Uterus (tissue), 2 donors: ENCODE results near the gene FBXO40.

Experiments
- CTCF ChIP-seq, 4 experiments: fragments of 200-600 bp in 2 of 4; fragments of 450-650 bp in 2 of 4; sonication (generic) in 2 of 4; IDR thresholded peaks; one replicate each; pipeline ENCODE4 v1.5.1; 2016 to 2019; ENCODE audit warnings: antibody characterized with exemption in 4 of 4, mild to moderate bottlenecking in 2 of 4, moderate library complexity in 1 of 4
- POLR2A ChIP-seq, 2 donors: fragments of 450-650 bp; IDR thresholded peaks; one replicate each; pipeline ENCODE4 v1.6.1; 2016; ENCODE audit warnings: antibody characterized with exemption in 2 of 2, mild to moderate bottlenecking in 1 of 2, moderate library complexity in 1 of 2

- no peak for TF ChIP-seq POLR2A (IDR thresholded peaks at IDR 0.05)
- TF ChIP-seq CTCF (IDR thresholded peaks at IDR 0.05), result no peak
These were observed 48.1 kb upstream of the FBXO40 start for GRCh38 chr3:121545049-121545573.
